Activated CD4-positive, alpha-beta memory T cell treated with anti-CD3 and anti-CD28 coated beads for 36 hours (primary cell): ENCODE results near the gene MOB2. TPM values are rescaled to one million over a fixed set of nuclear protein-coding genes. Genes with fewer than 3 reads are reported as not detected.
"Not testable (repeated sequence)": the region's sequence is repeated elsewhere in the genome, so short reads cannot be mapped to it uniquely, and the experiment has no call there.

Experiments
- CTCF ChIA-PET: fragments of 350-600 bp; sonication (Branson Sonifier 250); formaldehyde crosslinking; loops from one replicate; lab custom pipeline; 2021; ENCODE audit warnings: antibody characterized with exemption, inconsistent platforms; lab: Charles Lee
- POLR2A ChIA-PET: fragments of 350-600 bp; sonication (Branson Sonifier 250); formaldehyde crosslinking; loops from one replicate; lab custom pipeline; 2021; ENCODE audit warnings: antibody characterized with exemption; lab: Charles Lee
- DNase-seq: peaks from one replicate; pipeline ENCODE4 v3.0.0-alpha.2; 2020
- H3K27ac Mint-ChIP-seq: one replicate; pipeline ENCODE4 v1.8.0; 2021; ENCODE audit warnings: mixed read lengths
- H3K27me3 Mint-ChIP-seq: one replicate; pipeline ENCODE4 v1.8.0; 2021; ENCODE audit warnings: mixed read lengths
- H3K36me3 Mint-ChIP-seq: one replicate; pipeline ENCODE4 v1.8.0; 2021; ENCODE audit warnings: mixed read lengths
- H3K4me1 Mint-ChIP-seq: one replicate; pipeline ENCODE4 v1.8.0; 2021; ENCODE audit warnings: low read depth, mixed read lengths
- H3K4me3 Mint-ChIP-seq: one replicate; pipeline ENCODE4 v1.8.0; 2021; ENCODE audit warnings: mild to moderate bottlenecking, mixed read lengths
- H3K9me3 Mint-ChIP-seq: one replicate; pipeline ENCODE4 v1.8.0; 2021; ENCODE audit warnings: mixed read lengths
- intact Hi-C: fragments of 100-400 bp; cut with micrococcal nuclease; formaldehyde crosslinking; loops from one replicate; pipeline ENCODE4 v1.15.1; 2023
- total RNA-seq, 2 experiments: library from RNA; stranded (reverse); gene quantifications; one replicate each; pipeline ENCODE4 v1.2.3, GENCODE V29; 2021

MOB2 gene
- total RNA-seq, 2 experiments from 2014 or later, result 15.9 to 17.9 TPM

DNA sequence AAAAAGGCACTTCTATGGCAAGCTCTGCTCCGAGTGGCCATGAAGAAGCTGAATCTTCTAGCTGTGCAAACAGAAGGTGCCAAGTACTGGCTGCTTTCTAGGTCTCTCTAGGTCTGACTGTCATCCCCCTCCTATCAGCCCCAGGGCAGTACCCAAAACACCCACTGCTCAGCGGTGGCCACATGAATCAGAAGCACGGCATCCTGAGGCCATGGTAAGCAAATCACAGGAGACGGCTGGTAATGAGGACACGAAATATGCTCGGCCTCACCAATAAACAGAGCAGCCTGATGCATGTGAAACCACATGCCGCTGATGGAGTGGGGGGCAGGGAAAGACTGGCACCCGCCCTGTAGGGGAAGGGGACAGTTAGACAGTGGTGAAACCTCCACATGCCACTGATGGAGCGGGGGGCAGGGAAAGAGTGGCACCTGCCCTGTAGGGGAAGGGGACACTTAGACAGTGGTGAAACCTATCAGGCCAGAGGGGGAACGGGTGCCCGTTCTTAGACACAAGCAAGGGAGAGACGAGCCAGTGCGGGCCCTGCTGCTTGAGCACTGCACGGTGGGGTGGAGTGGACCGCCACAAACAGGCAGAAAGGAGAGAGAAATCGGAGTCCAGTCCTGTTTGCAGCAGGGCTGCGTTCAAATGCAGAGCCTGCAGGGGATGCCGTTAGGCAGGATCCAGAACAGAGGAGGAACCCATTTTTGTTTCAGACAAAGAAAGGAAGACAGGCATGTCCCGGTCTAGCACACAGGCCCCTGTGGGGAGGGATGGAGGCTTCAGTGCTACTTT, 29.9 kb upstream of the MOB2 start:
- ChIA-PET POLR2A (no interaction called here), CTCF (interaction anchor here (0.6 to 3.5 kb wide), 13 partner anchors 9 to 316 kb away, joined by 3 to 20 read pairs (median 6); partner anchors contain the start of gene TOLLIP)
- H3K9me3 Mint-ChIP-seq, result no peaks in the 10 kb centered on the region
- H3K27ac Mint-ChIP-seq, result no peak overlapping the region
- H3K4me1 Mint-ChIP-seq, result peaks cover 66% of the 10 kb centered on the region
- peaks cover 1% of the 10 kb centered on the region for H3K36me3 Mint-ChIP-seq
- intact Hi-C loops, result loop anchor here (2.0 kb wide), 1 partner anchor 64 kb away; no protein-coding TSS in a partner anchor
- H3K27me3 Mint-ChIP-seq, result no peaks in the 10 kb centered on the region
- DNase-seq, result peak; percentile 43
- H3K4me3 Mint-ChIP-seq, result no peak overlapping the region

GRCh38 chr11:1515082-1516060, 28.8 kb upstream of the MOB2 start:
- no peak overlapping the region for H3K27ac Mint-ChIP-seq
- POLR2A ChIA-PET, result no interaction called here
- peaks cover 1% of the 10 kb centered on the region for H3K36me3 Mint-ChIP-seq
- H3K27me3 Mint-ChIP-seq, result no peaks in the 10 kb centered on the region
- DNase-seq, result peak; percentile 83
- CTCF ChIA-PET, result interaction anchor here (0.6 to 3.5 kb wide), 24 partner anchors 8 to 667 kb away, joined by 3 to 20 read pairs (median 3); partner anchors contain the start of gene TOLLIP
- intact Hi-C loops, result loop anchor here (2.0 kb wide), 2 partner anchors 63 to 313 kb away; no protein-coding TSS in a partner anchor
- H3K4me1 Mint-ChIP-seq, result peaks cover 60% of the 10 kb centered on the region
- H3K9me3 Mint-ChIP-seq, result no peaks in the 10 kb centered on the region
- H3K4me3 Mint-ChIP-seq, result no peak overlapping the region

DNA sequence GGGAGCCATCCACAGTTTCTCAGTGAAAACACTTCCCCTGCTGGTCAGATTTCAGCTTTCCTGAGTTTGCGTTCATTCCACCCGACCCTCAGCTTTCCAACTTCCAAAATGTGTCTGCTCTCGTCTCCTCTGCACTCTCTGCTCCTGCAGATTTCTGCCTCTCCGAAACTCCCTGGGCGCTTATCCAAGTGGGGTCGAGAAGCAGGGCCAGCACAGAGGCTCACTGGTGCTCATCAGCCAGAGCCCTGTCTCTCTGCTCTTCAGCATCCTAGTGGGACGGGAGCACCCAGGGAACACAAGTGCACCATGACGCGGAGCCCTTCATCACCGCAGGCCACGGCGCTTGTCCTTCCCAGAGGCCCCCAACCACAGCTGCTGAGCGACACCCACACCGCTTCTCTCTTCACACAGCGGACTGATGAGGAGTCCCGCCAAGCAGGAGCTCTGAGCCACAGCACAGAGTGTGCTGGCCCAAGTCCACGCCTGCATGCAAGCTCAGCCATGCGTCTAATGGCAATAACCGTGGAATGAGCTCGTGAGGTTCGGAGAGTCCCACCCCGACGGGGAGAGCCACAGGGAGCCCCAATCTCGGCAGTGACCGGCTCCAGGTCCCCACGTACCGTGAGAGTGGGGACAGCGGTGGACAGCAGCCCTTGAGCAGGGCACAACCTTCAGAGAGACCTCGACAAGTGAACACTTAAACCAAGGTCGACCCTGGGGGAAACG, 27.9 kb upstream of the MOB2 start:
- Mint-ChIP-seq H3K27me3 (no peaks in the 10 kb centered on the region), H3K9me3 (no peaks in the 10 kb centered on the region), H3K4me1 (peaks cover 61% of the 10 kb centered on the region), H3K36me3 (peaks cover 1% of the 10 kb centered on the region), H3K27ac (no peak overlapping the region), H3K4me3 (no peak overlapping the region)
- intact Hi-C loops, result loop anchor here (2.0 kb wide), 1 partner anchor 312 kb away; no protein-coding TSS in a partner anchor
- ChIA-PET POLR2A (no interaction called here), CTCF (interaction anchor here (0.6 to 3.5 kb wide), 16 partner anchors 8 to 666 kb away, joined by 3 to 20 read pairs (median 4); partner anchors contain the start of gene TOLLIP)
- DNase-seq, result no peak

DNA sequence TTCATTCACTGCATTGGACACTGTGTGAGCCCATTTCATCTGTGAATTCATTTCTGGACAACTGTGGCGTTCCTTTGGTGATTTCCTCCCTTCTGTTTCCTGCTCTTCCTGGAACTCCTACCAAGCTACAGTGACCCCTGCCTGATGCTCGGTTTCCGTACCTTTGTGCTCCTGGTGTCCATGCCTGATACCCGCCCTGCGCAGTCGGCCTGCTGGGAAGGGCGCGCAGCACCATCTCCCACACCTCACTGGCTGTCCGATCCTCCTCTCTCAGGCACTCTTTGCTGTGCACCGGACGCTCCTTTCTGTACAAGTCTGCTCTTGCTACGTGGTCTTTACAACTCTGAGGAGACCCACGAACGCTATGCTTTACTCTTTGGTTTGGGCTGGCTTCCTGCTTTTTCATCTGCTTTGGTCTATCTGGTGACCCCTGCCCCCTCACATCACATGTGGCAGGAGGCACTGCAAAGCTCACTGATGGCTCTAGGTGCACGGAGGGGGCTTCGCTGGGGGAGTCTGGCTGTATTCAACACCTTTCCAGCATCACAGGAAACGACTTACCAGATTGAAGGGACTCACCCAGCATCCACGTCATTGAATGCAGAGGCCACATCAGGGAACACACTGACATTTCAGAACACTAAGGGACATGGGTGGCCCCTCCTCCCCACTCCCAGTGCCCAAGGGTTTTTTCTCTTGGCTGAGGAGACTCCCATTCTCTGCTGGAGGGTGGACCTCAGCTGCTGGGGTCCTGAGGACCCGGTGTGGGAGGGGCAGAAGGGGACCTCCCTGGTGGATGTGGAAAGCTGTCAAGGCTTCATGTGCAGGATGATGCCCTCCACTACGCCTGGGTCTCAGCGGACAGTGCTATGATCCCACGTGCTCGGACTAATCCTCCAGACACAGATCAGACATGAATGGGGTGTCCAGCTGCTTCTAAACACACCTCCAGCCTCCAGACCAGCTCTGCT, 27.0 kb upstream of the MOB2 start:
- no peaks in the 10 kb centered on the region for H3K27me3 Mint-ChIP-seq
- peaks cover 61% of the 10 kb centered on the region for H3K4me1 Mint-ChIP-seq
- peaks cover 1% of the 10 kb centered on the region for H3K36me3 Mint-ChIP-seq
- H3K9me3 Mint-ChIP-seq, result no peaks in the 10 kb centered on the region
- no peak for DNase-seq
- intact Hi-C loops, result loop anchor here (2.0 kb wide), 1 partner anchor 311 kb away; no protein-coding TSS in a partner anchor
- ChIA-PET POLR2A (no interaction called here), CTCF (interaction anchor here (1.3 to 3.5 kb wide), 4 partner anchors 19 to 310 kb away, joined by 3 to 20 read pairs (median 12); no protein-coding TSS in a partner anchor)
- no peak overlapping the region for H3K4me3 Mint-ChIP-seq
- no peak overlapping the region for H3K27ac Mint-ChIP-seq

GRCh38 chr11:1512531-1513258, 26.1 kb upstream of the MOB2 start:
- intact Hi-C loops, H3K36me3 Mint-ChIP-seq, H3K27ac Mint-ChIP-seq, POLR2A ChIA-PET, DNase-seq, CTCF ChIA-PET, H3K9me3 Mint-ChIP-seq, H3K4me3 Mint-ChIP-seq, H3K27me3 Mint-ChIP-seq: not testable (repeated sequence)
- peaks cover 58% of the 10 kb centered on the region for H3K4me1 Mint-ChIP-seq

DNA sequence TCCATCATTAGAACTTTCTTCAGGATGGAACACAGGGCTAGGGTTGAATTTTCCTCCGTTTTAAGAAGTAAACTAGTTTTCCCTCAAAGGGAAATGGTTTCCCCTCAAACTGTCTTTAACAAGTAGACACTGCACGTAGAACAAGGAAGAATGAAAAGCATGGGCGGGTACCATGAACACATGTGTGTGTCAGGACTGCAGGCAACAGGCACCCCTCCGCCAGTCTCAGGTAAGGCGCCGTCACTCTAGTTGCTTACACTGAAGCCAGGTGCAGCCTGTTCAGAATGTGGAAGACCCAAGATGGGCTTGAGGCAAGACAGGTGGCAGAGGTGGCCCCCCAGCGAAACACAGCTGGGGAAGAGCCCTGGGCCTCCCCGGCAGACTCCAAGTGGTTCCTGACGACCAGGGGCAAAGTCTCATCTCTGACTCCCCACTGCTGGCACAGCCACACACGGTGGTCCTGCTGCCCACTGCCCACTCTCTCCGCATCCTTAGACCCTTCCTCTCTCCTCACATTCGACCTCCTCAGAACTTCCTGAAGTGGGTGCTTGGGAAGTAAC, 25.4 kb upstream of the MOB2 start:
- no peak for DNase-seq
- Mint-ChIP-seq H3K36me3 (peaks cover 1% of the 10 kb centered on the region), H3K4me3 (no peak overlapping the region), H3K27me3 (no peaks in the 10 kb centered on the region), H3K4me1 (peaks cover 52% of the 10 kb centered on the region), H3K27ac (no peak overlapping the region), H3K9me3 (no peaks in the 10 kb centered on the region)
- intact Hi-C loops, result no loop called here
- ChIA-PET CTCF (interaction anchor here (1.1 kb wide), 1 partner anchor 63 kb away, joined by 4 read pairs; no protein-coding TSS in a partner anchor), POLR2A (no interaction called here)

GRCh38 chr11:1510928-1511327, 24.3 kb upstream of the MOB2 start:
- Mint-ChIP-seq H3K4me3 (no peak overlapping the region), H3K9me3 (no peaks in the 10 kb centered on the region), H3K27ac (no peak overlapping the region), H3K36me3 (peaks cover 1% of the 10 kb centered on the region), H3K27me3 (no peaks in the 10 kb centered on the region), H3K4me1 (peaks cover 44% of the 10 kb centered on the region)
- intact Hi-C loops, result no loop called here
- no peak for DNase-seq
- ChIA-PET CTCF (interaction anchor here (1.1 kb wide), 1 partner anchor 64 kb away, joined by 4 read pairs; no protein-coding TSS in a partner anchor), POLR2A (no interaction called here)

GRCh38 chr11:1510351-1510750, 23.8 kb upstream of the MOB2 start:
- H3K4me1 Mint-ChIP-seq, result peaks cover 38% of the 10 kb centered on the region
- DNase-seq, intact Hi-C loops, H3K9me3 Mint-ChIP-seq, H3K36me3 Mint-ChIP-seq, H3K27ac Mint-ChIP-seq, H3K4me3 Mint-ChIP-seq, H3K27me3 Mint-ChIP-seq, CTCF ChIA-PET, POLR2A ChIA-PET: not testable (repeated sequence)

DNA sequence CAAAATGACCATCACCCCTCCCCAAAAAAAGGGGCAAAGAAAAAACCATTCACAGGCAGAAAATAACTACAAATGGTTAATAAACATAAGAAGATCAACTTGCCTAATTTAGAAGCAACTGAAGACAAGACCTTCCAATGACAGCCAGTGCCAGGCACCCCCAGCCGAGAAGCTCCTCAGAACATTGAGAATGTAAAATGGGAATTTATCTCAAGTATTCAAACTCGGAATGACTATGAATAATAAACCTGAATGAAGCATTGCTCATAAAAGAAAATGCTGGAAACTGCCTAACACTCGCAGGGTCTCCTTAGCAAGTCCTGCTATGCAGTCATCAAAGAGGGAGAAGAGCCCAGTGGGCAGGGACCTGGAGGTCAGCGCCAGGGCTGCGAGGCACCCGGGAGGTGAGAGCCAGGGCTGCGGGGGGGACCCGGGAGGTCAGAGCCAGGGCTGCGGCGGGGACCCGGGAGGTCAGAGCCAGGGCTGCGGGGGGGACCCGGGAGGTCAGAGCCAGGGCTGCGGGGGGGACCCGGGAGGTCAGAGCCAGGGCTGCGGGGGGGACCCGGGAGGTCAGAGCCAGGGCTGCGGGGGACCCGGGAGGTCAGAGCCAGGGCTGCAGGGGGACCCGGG, 23.2 kb upstream of the MOB2 start:
- ChIA-PET CTCF (no interaction called here), POLR2A (no interaction called here)
- intact Hi-C loops, result no loop called here
- DNase-seq, result no peak
- Mint-ChIP-seq H3K4me1 (peaks cover 36% of the 10 kb centered on the region), H3K36me3 (peaks cover 1% of the 10 kb centered on the region), H3K27ac (no peak overlapping the region), H3K4me3 (no peak overlapping the region), H3K9me3 (no peaks in the 10 kb centered on the region), H3K27me3 (no peaks in the 10 kb centered on the region)
